Effector memory CD8-positive, alpha-beta T cell (primary cell): Measurements from ENCODE around the gene MTA1.

ENCODE experiments used
- ATAC-seq: fragments of 150-1000 bp; cut with Tn5 transposase; replicated peaks from 2 replicates; pipeline ENCODE4 v1.10.0; 2021; ENCODE audit warnings: mild to moderate bottlenecking, moderate library complexity
- DNase-seq, 3 experiments: peaks; one replicate each; pipeline ENCODE4 v3.0.0; 2021
- H3K27ac Mint-ChIP-seq, 2 donors: one replicate each; pipeline ENCODE4 v1.8.0; 2022; ENCODE audit warnings: mild to moderate bottlenecking in 2 of 2, mixed read lengths in 2 of 2, moderate library complexity in 2 of 2
- H3K27me3 Mint-ChIP-seq, 2 donors: one replicate each; pipeline ENCODE4 v1.8.0; 2022; ENCODE audit warnings: mixed read lengths in 2 of 2
- H3K36me3 Mint-ChIP-seq: one replicate; pipeline ENCODE4 v1.8.0; 2022; ENCODE audit warnings: mild to moderate bottlenecking, moderate library complexity, mixed read lengths; ENCODE audit not compliant: insufficient read depth
- H3K4me1 Mint-ChIP-seq, 2 donors: one replicate each; pipeline ENCODE4 v1.8.0; 2022; ENCODE audit warnings: low read depth in 2 of 2, mixed read lengths in 2 of 2
- H3K4me3 Mint-ChIP-seq, 2 donors: one replicate each; pipeline ENCODE4 v1.8.0; 2022; ENCODE audit warnings: mild to moderate bottlenecking in 2 of 2, mixed read lengths in 2 of 2, moderate library complexity in 2 of 2
- H3K9me3 Mint-ChIP-seq, 2 donors: one replicate each; pipeline ENCODE4 v1.8.0; 2022; ENCODE audit warnings: mixed read lengths in 2 of 2

Gene MTA1

GRCh38 chr14:105408592-105408991 is 11.0 kb upstream of the MTA1 start:
- H3K27me3 Mint-ChIP-seq: peaks cover 30 to 48% of the 10 kb centered on the region in 2 donors
- H3K9me3 Mint-ChIP-seq: no peaks in the 10 kb centered on the region
- no peaks in the 10 kb centered on the region for H3K36me3 Mint-ChIP-seq
- H3K4me1 Mint-ChIP-seq: peaks cover 0 to 8% of the 10 kb centered on the region in 2 donors
- no peak overlapping the region for H3K4me3 Mint-ChIP-seq
- DNase-seq: no peak
- H3K27ac Mint-ChIP-seq: no peak overlapping the region
- no peak for ATAC-seq

- H3K4me3 Mint-ChIP-seq: no peak overlapping the region
- no peak for DNase-seq
- no peak overlapping the region for H3K27ac Mint-ChIP-seq
- H3K27me3 Mint-ChIP-seq: peaks cover 37 to 54% of the 10 kb centered on the region in 2 donors
- no peaks in the 10 kb centered on the region for H3K9me3 Mint-ChIP-seq
- peaks cover 0 to 8% of the 10 kb centered on the region in 2 donors for H3K4me1 Mint-ChIP-seq
- no peaks in the 10 kb centered on the region for H3K36me3 Mint-ChIP-seq
- ATAC-seq: no peak
Measured at GRCh38 chr14:105409364-105409763, 10.3 kb upstream of the MTA1 start.

GRCh38 chr14:105410642-105411016 is 9.0 kb upstream of the MTA1 start:
- no peak for DNase-seq
- H3K27ac Mint-ChIP-seq: no peak overlapping the region
- peak overlapping the region in 1 of 2 donors; percentile 40 for H3K4me3 Mint-ChIP-seq
- H3K27me3 Mint-ChIP-seq: peaks cover 37 to 54% of the 10 kb centered on the region in 2 donors
- no peaks in the 10 kb centered on the region for H3K36me3 Mint-ChIP-seq
- ATAC-seq: no peak
- H3K4me1 Mint-ChIP-seq: peaks cover 3 to 8% of the 10 kb centered on the region in 2 donors
- H3K9me3 Mint-ChIP-seq: no peaks in the 10 kb centered on the region

GRCh38 chr14:105411017-105411941 is 8.3 kb upstream of the MTA1 start:
- Mint-ChIP-seq H3K36me3 (no peaks in the 10 kb centered on the region), H3K27ac (no peak overlapping the region), H3K4me1 (peaks cover 3 to 8% of the 10 kb centered on the region in 2 donors), H3K27me3 (peaks cover 37 to 54% of the 10 kb centered on the region in 2 donors), H3K9me3 (no peaks in the 10 kb centered on the region), H3K4me3 (peak overlapping the region; percentile 25 to 55)
- ATAC-seq: peak; percentile 32
- no peak for DNase-seq

GRCh38 chr14:105411985-105412770 is 7.4 kb upstream of the MTA1 start:
- no peak for ATAC-seq
- H3K4me3 Mint-ChIP-seq: peak overlapping the region; percentile 25 to 55

GRCh38 chr14:105412771-105413543 is 6.7 kb upstream of the MTA1 start:
- Mint-ChIP-seq H3K27me3 (peaks cover 37 to 54% of the 10 kb centered on the region in 2 donors), H3K9me3 (no peaks in the 10 kb centered on the region), H3K27ac (no peak overlapping the region), H3K4me1 (peaks cover 3 to 8% of the 10 kb centered on the region in 2 donors), H3K36me3 (no peaks in the 10 kb centered on the region), H3K4me3 (peak overlapping the region in 1 of 2 donors; percentile 17)
- DNase-seq (no peak), ATAC-seq (no peak)

More at GRCh38 chr14:105411985-105412770, 7.4 kb upstream of the MTA1 start:
- peaks cover 3 to 8% of the 10 kb centered on the region in 2 donors for H3K4me1 Mint-ChIP-seq
- DNase-seq: no peak
- H3K27ac Mint-ChIP-seq: no peak overlapping the region
- H3K9me3 Mint-ChIP-seq: no peaks in the 10 kb centered on the region
- peaks cover 37 to 54% of the 10 kb centered on the region in 2 donors for H3K27me3 Mint-ChIP-seq
- no peaks in the 10 kb centered on the region for H3K36me3 Mint-ChIP-seq

GRCh38 chr14:105413544-105413886 is 6.1 kb upstream of the MTA1 start:
- H3K27me3 Mint-ChIP-seq: peaks cover 37 to 54% of the 10 kb centered on the region in 2 donors
- no peaks in the 10 kb centered on the region for H3K9me3 Mint-ChIP-seq
- H3K4me1 Mint-ChIP-seq: peaks cover 3 to 9% of the 10 kb centered on the region in 2 donors
- H3K27ac Mint-ChIP-seq: no peak overlapping the region
- ATAC-seq (no peak), DNase-seq (no peak)
- no peak overlapping the region for H3K4me3 Mint-ChIP-seq
- H3K36me3 Mint-ChIP-seq: no peaks in the 10 kb centered on the region

- Mint-ChIP-seq H3K4me3 (peak overlapping the region; percentile 51 to 67), H3K36me3 (no peaks in the 10 kb centered on the region), H3K27me3 (peaks cover 30 to 44% of the 10 kb centered on the region in 2 donors), H3K27ac (no peak overlapping the region), H3K4me1 (peaks cover 3 to 12% of the 10 kb centered on the region in 2 donors), H3K9me3 (no peaks in the 10 kb centered on the region)
- ATAC-seq (peak; percentile 81), DNase-seq (peak; percentile 48 to 59 (median 56))
Measured at GRCh38 chr14:105414456-105415371, 4.9 kb upstream of the MTA1 start.

GRCh38 chr14:105415481-105416428 is 3.9 kb upstream of the MTA1 start:
- DNase-seq (no peak), ATAC-seq (no peak)
- peaks cover 5 to 12% of the 10 kb centered on the region in 2 donors for H3K4me1 Mint-ChIP-seq
- H3K9me3 Mint-ChIP-seq: no peaks in the 10 kb centered on the region
- no peak overlapping the region for H3K27ac Mint-ChIP-seq
- peak overlapping the region; percentile 51 to 67 for H3K4me3 Mint-ChIP-seq
- no peaks in the 10 kb centered on the region for H3K36me3 Mint-ChIP-seq
- peaks cover 27 to 35% of the 10 kb centered on the region in 2 donors for H3K27me3 Mint-ChIP-seq

- Mint-ChIP-seq H3K36me3 (peaks cover 3% of the 10 kb centered on the region), H3K4me1 (peaks cover 14 to 16% of the 10 kb centered on the region in 2 donors), H3K9me3 (no peaks in the 10 kb centered on the region), H3K27ac (no peak overlapping the region), H3K27me3 (peaks cover 20 to 25% of the 10 kb centered on the region in 2 donors), H3K4me3 (no peak overlapping the region)
- ATAC-seq (no peak), DNase-seq (no peak)
Measured at GRCh38 chr14:105416671-105417070, 3.0 kb upstream of the MTA1 start.

GRCh38 chr14:105417690-105418121 is 1.9 kb upstream of the MTA1 start:
- Mint-ChIP-seq H3K4me3 (peak overlapping the region; percentile 25 to 69), H3K9me3 (no peaks in the 10 kb centered on the region), H3K36me3 (peaks cover 3% of the 10 kb centered on the region), H3K27me3 (peaks cover 15 to 16% of the 10 kb centered on the region in 2 donors), H3K27ac (no peak overlapping the region), H3K4me1 (peaks cover 25% of the 10 kb centered on the region in 2 donors)
- no peak for DNase-seq
- no peak for ATAC-seq
